Activated CD8-positive, alpha-beta T cell treated with anti-CD3 and anti-CD28 coated beads, Interleukin-2, amount 10 ng/mL, durations not matched to agents 7 days and 5 days (primary cell): ENCODE results near the gene CRHR1. TPM values are rescaled to one million over a fixed set of nuclear protein-coding genes. Genes with fewer than 3 reads are reported as not detected.

Source experiments
- ATAC-seq: fragments of 150-1000 bp; cut with Tn5 transposase; one replicate; pipeline ENCODE4 v1.10.0; 2021; ENCODE audit warnings: moderate library complexity
- CTCF ChIA-PET: fragments of 350-600 bp; sonication (Branson Sonifier 250); formaldehyde crosslinking; loops from one replicate; lab custom pipeline; 2021; ENCODE audit warnings: antibody characterized with exemption; lab: Charles Lee
- POLR2A ChIA-PET: fragments of 350-600 bp; sonication (Branson Sonifier 250); formaldehyde crosslinking; loops from one replicate; lab custom pipeline; 2021; ENCODE audit warnings: antibody characterized with exemption; lab: Charles Lee
- DNase-seq: peaks from one replicate; pipeline ENCODE4 v3.0.0-alpha.2; 2020
- H3K27ac Mint-ChIP-seq: one replicate; pipeline ENCODE4 v1.8.0; 2021; ENCODE audit warnings: mild to moderate bottlenecking, mixed read lengths
- H3K27me3 Mint-ChIP-seq: one replicate; pipeline ENCODE4 v1.8.0; 2021; ENCODE audit warnings: low read depth, mixed read lengths
- H3K36me3 Mint-ChIP-seq: one replicate; pipeline ENCODE4 v1.8.0; 2021; ENCODE audit warnings: low read depth, mixed read lengths
- H3K4me1 Mint-ChIP-seq: one replicate; pipeline ENCODE4 v1.8.0; 2021; ENCODE audit warnings: low read depth, mixed read lengths
- H3K4me3 Mint-ChIP-seq: one replicate; pipeline ENCODE4 v1.8.0; 2021; ENCODE audit warnings: mild to moderate bottlenecking, mixed read lengths
- H3K9me3 Mint-ChIP-seq: one replicate; pipeline ENCODE4 v1.8.0; 2022; ENCODE audit warnings: mixed read lengths; ENCODE audit not compliant: insufficient read depth
- total RNA-seq, 2 experiments: library from RNA; stranded (reverse); gene quantifications; one replicate each; pipeline ENCODE4 v1.2.3, GENCODE V29; 2021

The CRHR1 gene
- total RNA-seq, 2 experiments from 2014 or later = not detected

- ChIA-PET CTCF (no interaction called here), POLR2A (no interaction called here)
- no peak for ATAC-seq
- Mint-ChIP-seq H3K4me3 (no peak overlapping the region), H3K27ac (no peak overlapping the region), H3K27me3 (peaks cover 3% of the 10 kb centered on the region), H3K36me3 (no peaks in the 10 kb centered on the region), H3K4me1 (peaks cover 6% of the 10 kb centered on the region), H3K9me3 (no peaks in the 10 kb centered on the region)
- DNase-seq = no peak
Observed at GRCh38 chr17:45828171-45828570, 44.1 kb downstream of the CRHR1 start.

GRCh38 chr17:45828582-45829133 is 44.5 kb downstream of the CRHR1 start:
- ATAC-seq = no peak
- Mint-ChIP-seq H3K27me3 (peaks cover 3% of the 10 kb centered on the region), H3K4me1 (peaks cover 6% of the 10 kb centered on the region), H3K36me3 (no peaks in the 10 kb centered on the region), H3K9me3 (no peaks in the 10 kb centered on the region), H3K4me3 (no peak overlapping the region), H3K27ac (no peak overlapping the region)
- ChIA-PET POLR2A (no interaction called here), CTCF (no interaction called here)
- DNase-seq = no peak

- DNase-seq (no peak), ATAC-seq (no peak)
- Mint-ChIP-seq H3K27me3 (peaks cover 3% of the 10 kb centered on the region), H3K36me3 (no peaks in the 10 kb centered on the region), H3K4me3 (no peak overlapping the region), H3K4me1 (no peaks in the 10 kb centered on the region), H3K9me3 (no peaks in the 10 kb centered on the region), H3K27ac (no peak overlapping the region)
- ChIA-PET POLR2A (no interaction called here), CTCF (no interaction called here)
Observed at GRCh38 chr17:45833920-45834319, 49.8 kb downstream of the CRHR1 start.

- Mint-ChIP-seq H3K4me3 (no peak overlapping the region), H3K27ac (no peak overlapping the region), H3K9me3 (no peaks in the 10 kb centered on the region), H3K27me3 (no peaks in the 10 kb centered on the region), H3K36me3 (no peaks in the 10 kb centered on the region), H3K4me1 (no peaks in the 10 kb centered on the region)
- ATAC-seq = no peak
- POLR2A ChIA-PET = no interaction called here
- DNase-seq = no peak
- CTCF ChIA-PET = interaction anchor here (5.2 kb wide), 1 partner anchor 194 kb away, joined by 22 read pairs; no protein-coding TSS in a partner anchor
Observed at GRCh38 chr17:45834471-45835396, 50.6 kb downstream of the CRHR1 start.

- POLR2A ChIA-PET = no interaction called here
- no peaks in the 10 kb centered on the region for H3K4me1 Mint-ChIP-seq
Observed at GRCh38 chr17:45835481-45835880, 51.4 kb downstream of the CRHR1 start.

GRCh38 chr17:45836047-45837044 is 52.2 kb downstream of the CRHR1 start:
- POLR2A ChIA-PET = no interaction called here

More at GRCh38 chr17:45835481-45835880, 51.4 kb downstream of the CRHR1 start:
- H3K4me3 Mint-ChIP-seq = no peak overlapping the region
- H3K9me3 Mint-ChIP-seq = no peaks in the 10 kb centered on the region
- CTCF ChIA-PET = interaction anchor here (5.2 kb wide), 1 partner anchor 195 kb away, joined by 22 read pairs; no protein-coding TSS in a partner anchor
- DNase-seq = no peak
- no peaks in the 10 kb centered on the region for H3K27me3 Mint-ChIP-seq
- ATAC-seq = no peak
- no peak overlapping the region for H3K27ac Mint-ChIP-seq
- no peaks in the 10 kb centered on the region for H3K36me3 Mint-ChIP-seq

GRCh38 chr17:45837187-45837586 is 53.1 kb downstream of the CRHR1 start:
- no peaks in the 10 kb centered on the region for H3K4me1 Mint-ChIP-seq
- no peak overlapping the region for H3K27ac Mint-ChIP-seq
- DNase-seq = no peak
- no peaks in the 10 kb centered on the region for H3K36me3 Mint-ChIP-seq
- no peaks in the 10 kb centered on the region for H3K9me3 Mint-ChIP-seq
- CTCF ChIA-PET = interaction anchor here (1.3 to 5.2 kb wide), 2 partner anchors 15 to 197 kb away, joined by 3 to 22 read pairs; no protein-coding TSS in a partner anchor
- POLR2A ChIA-PET = no interaction called here
- no peak for ATAC-seq
- no peak overlapping the region for H3K4me3 Mint-ChIP-seq
- no peaks in the 10 kb centered on the region for H3K27me3 Mint-ChIP-seq

More at GRCh38 chr17:45836047-45837044, 52.2 kb downstream of the CRHR1 start:
- Mint-ChIP-seq H3K27me3 (no peaks in the 10 kb centered on the region), H3K9me3 (no peaks in the 10 kb centered on the region), H3K36me3 (no peaks in the 10 kb centered on the region), H3K4me1 (no peaks in the 10 kb centered on the region), H3K27ac (no peak overlapping the region), H3K4me3 (no peak overlapping the region)
- no peak for DNase-seq
- CTCF ChIA-PET = interaction anchor here (5.2 kb wide), 1 partner anchor 196 kb away, joined by 22 read pairs; no protein-coding TSS in a partner anchor
- no peak for ATAC-seq

GRCh38 chr17:45837603-45838002 is 53.5 kb downstream of the CRHR1 start:
- H3K4me1 Mint-ChIP-seq = no peaks in the 10 kb centered on the region
- no peak overlapping the region for H3K27ac Mint-ChIP-seq
- DNase-seq = no peak
- no peak overlapping the region for H3K4me3 Mint-ChIP-seq
- no peaks in the 10 kb centered on the region for H3K27me3 Mint-ChIP-seq
- H3K36me3 Mint-ChIP-seq = no peaks in the 10 kb centered on the region
- ChIA-PET CTCF (interaction anchor here (1.3 to 5.2 kb wide), 2 partner anchors 15 to 197 kb away, joined by 3 to 22 read pairs; no protein-coding TSS in a partner anchor), POLR2A (no interaction called here)
- no peak for ATAC-seq
- no peaks in the 10 kb centered on the region for H3K9me3 Mint-ChIP-seq

GRCh38 chr17:45838751-45839295 is 54.7 kb downstream of the CRHR1 start:
- Mint-ChIP-seq H3K27ac (no peak overlapping the region), H3K4me1 (no peaks in the 10 kb centered on the region), H3K36me3 (no peaks in the 10 kb centered on the region), H3K9me3 (no peaks in the 10 kb centered on the region), H3K27me3 (no peaks in the 10 kb centered on the region), H3K4me3 (no peak overlapping the region)
- CTCF ChIA-PET = interaction anchor here (1.0 to 5.2 kb wide), 3 partner anchors 13 to 198 kb away, joined by 3 to 22 read pairs (median 3); no protein-coding TSS in a partner anchor
- POLR2A ChIA-PET = interaction anchor here (0.6 kb wide), 1 partner anchor 1124 kb away, joined by 3 read pairs; no protein-coding TSS in a partner anchor
- DNase-seq (no peak), ATAC-seq (no peak)

- ChIA-PET CTCF (interaction anchor here (1.0 to 5.2 kb wide), 2 partner anchors 13 to 199 kb away, joined by 3 to 22 read pairs; no protein-coding TSS in a partner anchor), POLR2A (no interaction called here)
- H3K9me3 Mint-ChIP-seq = no peaks in the 10 kb centered on the region
- no peaks in the 10 kb centered on the region for H3K4me1 Mint-ChIP-seq
- no peak for ATAC-seq
- no peak overlapping the region for H3K27ac Mint-ChIP-seq
- no peak for DNase-seq
- H3K27me3 Mint-ChIP-seq = no peaks in the 10 kb centered on the region
- H3K36me3 Mint-ChIP-seq = no peaks in the 10 kb centered on the region
- no peak overlapping the region for H3K4me3 Mint-ChIP-seq
Observed at GRCh38 chr17:45839442-45839841, 55.3 kb downstream of the CRHR1 start.

- H3K9me3 Mint-ChIP-seq = no peaks in the 10 kb centered on the region
- POLR2A ChIA-PET = no interaction called here
- H3K36me3 Mint-ChIP-seq = no peaks in the 10 kb centered on the region
- H3K27ac Mint-ChIP-seq = no peak overlapping the region
- CTCF ChIA-PET = interaction anchor here (2.0 kb wide), 1 partner anchor 9 kb away, joined by 5 read pairs; no protein-coding TSS in a partner anchor
- no peak overlapping the region for H3K4me3 Mint-ChIP-seq
- no peak for DNase-seq
- no peaks in the 10 kb centered on the region for H3K27me3 Mint-ChIP-seq
- H3K4me1 Mint-ChIP-seq = no peaks in the 10 kb centered on the region
- no peak for ATAC-seq
Observed at GRCh38 chr17:45841186-45841585, 57.1 kb downstream of the CRHR1 start.
